Middle frontal gyrus (tissue), 1 donor: ENCODE data around the gene MYL9.
"Not testable (repeated sequence)": the region's sequence is repeated elsewhere in the genome, so short reads cannot be mapped to it uniquely, and the experiment has no call there.

Experiments used
- DNase-seq: peaks from one replicate; pipeline ENCODE4 v3.0.0-alpha.2; 2015; ENCODE audit warnings: low spot score; ENCODE audit errors: extremely low spot score

MYL9 gene

GRCh38 chr20:36541227-36541767 lies at the start of gene MYL9:
Gene MYL9 (plus strand): TSS chr20:36541519. CDS start chr20:36544885, 3,366 bp downstream.
- no peak for DNase-seq

- DNase-seq = no peak
These were observed 49.3 kb upstream of the MYL9 start for GRCh38 chr20:36491901-36492617.

GRCh38 chr20:36493051-36493800 lies 48.1 kb upstream of the MYL9 start:
- no peak for DNase-seq

- no peak for DNase-seq
These were observed 47.6 kb upstream of the MYL9 start for GRCh38 chr20:36493801-36494114.

- no peak for DNase-seq
These were observed 44.3 kb upstream of the MYL9 start for GRCh38 chr20:36496707-36497669.

GRCh38 chr20:36497856-36498255 lies 43.5 kb upstream of the MYL9 start:
- no peak for DNase-seq

- DNase-seq = no peak
These were observed 42.7 kb upstream of the MYL9 start for GRCh38 chr20:36498386-36499179.

- DNase-seq = no peak
These were observed 42.1 kb upstream of the MYL9 start for GRCh38 chr20:36499211-36499610.

- no peak for DNase-seq
These were observed 41.4 kb upstream of the MYL9 start for GRCh38 chr20:36499723-36500501.

- DNase-seq = no peak
These were observed 39.8 kb upstream of the MYL9 start for GRCh38 chr20:36501367-36502006.

GRCh38 chr20:36504295-36504694 lies 37.0 kb upstream of the MYL9 start:
- no peak for DNase-seq

GRCh38 chr20:36506253-36506652 lies 35.1 kb upstream of the MYL9 start:
- no peak for DNase-seq

GRCh38 chr20:36507746-36508145 lies 33.6 kb upstream of the MYL9 start:
- no peak for DNase-seq

- DNase-seq = no peak
These were observed 22.2 kb upstream of the MYL9 start for GRCh38 chr20:36519012-36519719.

GRCh38 chr20:36519944-36520343 lies 21.4 kb upstream of the MYL9 start:
- DNase-seq = no peak

- DNase-seq = no peak
These were observed 19.8 kb upstream of the MYL9 start for GRCh38 chr20:36521526-36521925.

- not testable (repeated sequence) for DNase-seq
These were observed 18.9 kb upstream of the MYL9 start for GRCh38 chr20:36522412-36522811.

GRCh38 chr20:36523341-36523740 lies 18.0 kb upstream of the MYL9 start:
- DNase-seq = no peak
